Sigmoid colon (tissue), 7 donors: ENCODE results near the gene NAP1L1. TPM values are rescaled to one million over a fixed set of nuclear protein-coding genes. Genes with fewer than 3 reads are reported as not detected.

Experiments
- DNase-seq: peaks from one replicate; pipeline ENCODE4 v3.0.0-alpha.2; 2019
- H3K27ac ChIP-seq, 4 donors: fragments of 200-600 bp; sonication (generic); one replicate each; pipeline ENCODE4 v1.5.1; 2016 to 2019; ENCODE audit warnings: mild to moderate bottlenecking in 1 of 4
- H3K27me3 ChIP-seq, 3 donors: fragments of 200-600 bp; sonication (generic); one replicate each; pipeline ENCODE4 v1.5.1; 2019; ENCODE audit warnings: mild to moderate bottlenecking in 1 of 3
- H3K36me3 ChIP-seq, 4 donors: fragments of 200-600 bp; sonication (generic); one replicate each; pipeline ENCODE4 v1.5.1; 2016 to 2019
- H3K4me1 ChIP-seq, 4 donors: fragments of 200-600 bp; sonication (generic); one replicate each; pipeline ENCODE4 v1.5.1; 2017 to 2019
- H3K4me3 ChIP-seq, 4 donors: fragments of 200-600 bp; sonication (generic); one replicate each; pipeline ENCODE4 v1.5.1; 2017 to 2019; ENCODE audit warnings: mild to moderate bottlenecking in 2 of 4, moderate library complexity in 1 of 4
- H3K9me3 ChIP-seq, 4 donors: fragments of 200-600 bp in 3 of 4; sonication (generic) in 3 of 4; one replicate each; pipeline versions ENCODE4 v1.5.1 to v1.6.1; 2013 to 2019
- EP300 ChIP-seq, 4 donors: sonication (generic); formaldehyde crosslinking; IDR thresholded peaks; one replicate each; pipeline ENCODE4 v1.6.1; 2017; ENCODE audit warnings: antibody characterized with exemption in 4 of 4
- POLR2A ChIP-seq, 2 donors: fragments of 450-650 bp; IDR thresholded peaks; one replicate each; pipeline ENCODE4 v1.6.1; 2016; ENCODE audit warnings: antibody characterized with exemption in 2 of 2, mild to moderate bottlenecking in 2 of 2, moderate library complexity in 2 of 2
- POLR2AphosphoS5 ChIP-seq, 4 donors: sonication (generic); formaldehyde crosslinking; IDR thresholded peaks; one replicate each; pipeline ENCODE4 v1.6.1; 2017; ENCODE audit warnings: antibody characterized with exemption in 4 of 4
- WGBS, 2 donors: extraction: QIAGEN DNeasy Blood & Tissue Kit; methylation state at CpG; one replicate each; pipeline ENCODE4 v1.1.7; 2013; 5-methylcytosine and 5-hydroxymethylcytosine counted together
- intact Hi-C: fragments of 100-400 bp; cut with DNase I; formaldehyde crosslinking; loops from one replicate; pipeline ENCODE4 v1.15.1; 2023
- polyA plus RNA-seq, 3 donors: library from polyadenylated mRNA; stranded (reverse); fragments of 200-250 nt; gene quantifications; one replicate each; pipeline ENCODE4 v1.2.3, GENCODE V29; 2013
- total RNA-seq, 4 donors: library from RNA; depleted of rRNA; stranded (reverse); fragments of >200 nt; gene quantifications; one replicate each; pipeline ENCODE4 v1.1.0, GENCODE V29; 2016
- TF ChIP-seq, protein P1 (sequence below), 4 experiments: fragments of 450-650 bp in 3 of 4; fragments of 200-600 bp in 1 of 4; IDR thresholded peaks; one replicate each; pipeline ENCODE4 v1.5.1; 2016 to 2019; ENCODE audit warnings: antibody characterized with exemption in 4 of 4, mild to moderate bottlenecking in 3 of 4, moderate library complexity in 2 of 4
- donor health status: healthy with polysubstance abuse.
- donor health status: Bipolar disorder and iron deficiency.
- donor health status: healthy.

Gene NAP1L1
- total and polyA plus RNA-seq, 7 donors = 103 to 424 (median 321) TPM

DNA sequence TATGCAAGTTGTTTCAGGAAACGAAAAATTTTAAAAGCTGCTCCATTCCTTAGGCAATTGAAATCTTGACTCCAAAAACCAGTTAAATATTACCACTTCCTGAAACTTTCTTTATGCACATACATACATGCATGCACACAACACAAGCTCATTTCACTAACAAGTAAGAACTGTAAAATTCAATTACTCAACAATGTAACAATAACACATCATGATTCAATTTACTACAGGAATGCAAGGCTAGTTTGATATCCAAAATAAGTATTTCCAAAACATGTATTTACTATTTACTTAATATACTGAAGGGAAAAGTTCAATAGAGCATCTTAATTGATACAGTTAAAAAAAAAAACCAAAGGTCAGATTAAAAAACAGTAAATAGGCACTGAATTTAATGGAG is 19.6 kb downstream of the NAP1L1 start:
- Histone ChIP-seq H3K27me3 (no peaks in the 10 kb centered on the region), H3K9me3 (peaks cover 0 to 4% (median 2%) of the 10 kb centered on the region in 4 donors), H3K36me3 (peaks cover 0 to 67% (median 6%) of the 10 kb centered on the region in 4 donors), H3K27ac (no peak overlapping the region), H3K4me1 (no peaks in the 10 kb centered on the region), H3K4me3 (no peak overlapping the region)
- no peak for DNase-seq
- no peak for TF ChIP-seq POLR2A (IDR thresholded peaks at IDR 0.05)
- TF ChIP-seq, protein P1, sequence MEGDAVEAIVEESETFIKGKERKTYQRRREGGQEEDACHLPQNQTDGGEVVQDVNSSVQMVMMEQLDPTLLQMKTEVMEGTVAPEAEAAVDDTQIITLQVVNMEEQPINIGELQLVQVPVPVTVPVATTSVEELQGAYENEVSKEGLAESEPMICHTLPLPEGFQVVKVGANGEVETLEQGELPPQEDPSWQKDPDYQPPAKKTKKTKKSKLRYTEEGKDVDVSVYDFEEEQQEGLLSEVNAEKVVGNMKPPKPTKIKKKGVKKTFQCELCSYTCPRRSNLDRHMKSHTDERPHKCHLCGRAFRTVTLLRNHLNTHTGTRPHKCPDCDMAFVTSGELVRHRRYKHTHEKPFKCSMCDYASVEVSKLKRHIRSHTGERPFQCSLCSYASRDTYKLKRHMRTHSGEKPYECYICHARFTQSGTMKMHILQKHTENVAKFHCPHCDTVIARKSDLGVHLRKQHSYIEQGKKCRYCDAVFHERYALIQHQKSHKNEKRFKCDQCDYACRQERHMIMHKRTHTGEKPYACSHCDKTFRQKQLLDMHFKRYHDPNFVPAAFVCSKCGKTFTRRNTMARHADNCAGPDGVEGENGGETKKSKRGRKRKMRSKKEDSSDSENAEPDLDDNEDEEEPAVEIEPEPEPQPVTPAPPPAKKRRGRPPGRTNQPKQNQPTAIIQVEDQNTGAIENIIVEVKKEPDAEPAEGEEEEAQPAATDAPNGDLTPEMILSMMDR (IDR thresholded peaks at IDR 0.05) = no peak
- no peak for TF ChIP-seq POLR2AphosphoS5 (IDR thresholded peaks at IDR 0.05)
- TF ChIP-seq EP300 (IDR thresholded peaks at IDR 0.05) = no peak
- intact Hi-C loops = no loop called here
- WGBS, 2 donors = 85 to 94% methylated on average over 1 of the region's 1 CpG

DNA sequence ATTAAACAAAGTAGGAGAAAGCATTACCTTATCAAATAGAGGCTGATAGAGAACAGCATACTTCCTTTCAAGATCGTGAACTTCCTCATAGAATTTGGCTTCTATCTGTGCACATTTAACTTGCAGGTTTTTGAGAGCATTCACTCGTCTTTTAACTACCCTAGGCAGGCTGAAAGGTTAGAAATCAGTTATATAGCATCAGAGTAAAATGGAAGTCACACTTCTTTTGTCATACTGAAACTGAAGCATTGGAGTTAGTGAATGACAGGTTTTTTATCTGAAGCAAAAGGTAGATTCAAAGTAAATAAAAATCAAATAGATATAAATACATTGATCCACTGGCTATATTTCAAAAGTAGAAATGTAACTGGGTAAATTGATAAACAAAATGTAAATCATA is 24.4 kb downstream of the NAP1L1 start:
- no peak for TF ChIP-seq POLR2AphosphoS5 (IDR thresholded peaks at IDR 0.05)
- no peak for TF ChIP-seq POLR2A (IDR thresholded peaks at IDR 0.05)
- no peak for TF ChIP-seq EP300 (IDR thresholded peaks at IDR 0.05)
- TF ChIP-seq, protein P1 (IDR thresholded peaks at IDR 0.05) = no peak
- Histone ChIP-seq H3K36me3 (peaks cover 0 to 64% (median 11%) of the 10 kb centered on the region in 4 donors), H3K27me3 (no peaks in the 10 kb centered on the region), H3K27ac (no peak overlapping the region), H3K9me3 (peaks cover 0 to 4% (median 2%) of the 10 kb centered on the region in 4 donors), H3K4me3 (no peak overlapping the region), H3K4me1 (no peaks in the 10 kb centered on the region)
- 47 to 55% methylated on average over 2 of the region's 2 CpGs for WGBS, 2 donors
- no peak for DNase-seq
- intact Hi-C loops = no loop called here

GRCh38 chr12:76057326-76057725 is 27.2 kb downstream of the NAP1L1 start:
- H3K4me1 ChIP-seq = no peaks in the 10 kb centered on the region
- no peak for TF ChIP-seq POLR2A (IDR thresholded peaks at IDR 0.05)
- no peak for TF ChIP-seq POLR2AphosphoS5 (IDR thresholded peaks at IDR 0.05)
- no peak for TF ChIP-seq EP300 (IDR thresholded peaks at IDR 0.05)
- TF ChIP-seq, protein P1 (IDR thresholded peaks at IDR 0.05) = no peak
- no peak overlapping the region for H3K4me3 ChIP-seq
- no peak for DNase-seq
- WGBS, 2 donors = 95 to 96% methylated on average over 7 of the region's 7 CpGs
- peaks cover 5 to 73% (median 29%) of the 10 kb centered on the region in 4 donors for H3K36me3 ChIP-seq
- no peak overlapping the region for H3K27ac ChIP-seq
- no peaks in the 10 kb centered on the region for H3K9me3 ChIP-seq
- intact Hi-C loops = no loop called here
- no peaks in the 10 kb centered on the region for H3K27me3 ChIP-seq

DNA sequence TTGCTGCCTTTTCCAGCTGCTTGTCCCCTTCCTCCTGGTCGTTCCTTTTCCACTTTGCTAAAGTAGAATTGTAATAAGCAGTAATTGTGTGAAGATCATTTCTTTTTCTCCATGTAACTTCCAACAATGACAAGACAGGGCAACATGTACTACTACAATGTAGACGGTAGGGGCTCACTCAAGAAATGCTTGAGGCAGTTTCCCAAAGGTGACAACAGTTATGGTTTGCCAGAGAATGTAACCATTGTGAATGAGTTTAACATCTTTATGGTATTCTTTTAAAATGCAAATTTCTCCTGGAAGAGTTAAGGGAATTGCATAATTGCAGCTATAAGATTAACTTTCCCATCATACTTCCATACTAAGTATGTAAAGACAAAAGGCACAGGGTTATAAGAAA is 29.1 kb downstream of the NAP1L1 start:
- Histone ChIP-seq H3K4me3 (no peak overlapping the region), H3K4me1 (no peaks in the 10 kb centered on the region), H3K27me3 (no peaks in the 10 kb centered on the region), H3K27ac (no peak overlapping the region), H3K36me3 (peaks cover 5 to 87% (median 32%) of the 10 kb centered on the region in 4 donors), H3K9me3 (no peaks in the 10 kb centered on the region)
- DNase-seq = no peak
- WGBS, 2 donors = 87 to 94% methylated on average over 2 of the region's 2 CpGs
- TF ChIP-seq POLR2A (IDR thresholded peaks at IDR 0.05) = no peak
- TF ChIP-seq POLR2AphosphoS5 (IDR thresholded peaks at IDR 0.05) = no peak
- TF ChIP-seq, protein P1 (IDR thresholded peaks at IDR 0.05) = no peak
- TF ChIP-seq EP300 (IDR thresholded peaks at IDR 0.05) = no peak
- intact Hi-C loops = no loop called here
